HG03066 (cell line): ENCODE data around the gene ABCB8.
A peak's percentile ranks its signal among the peaks of the same experiment; 100 is the strongest.
"Not testable (repeated sequence)": the region's sequence is repeated elsewhere in the genome, so short reads cannot be mapped to it uniquely, and the experiment has no call there.

Experiments
- ATAC-seq: cut with Tn5 transposase; IDR thresholded peaks from one replicate; pipeline ENCODE4 v1.9.1; 2021; ENCODE audit warnings: low read depth; ENCODE audit not compliant: unreplicated experiment

The ABCB8 gene

GRCh38 chr7:151013356-151013732 lies 14.9 kb upstream of the ABCB8 start:
- no peak for ATAC-seq

- ATAC-seq, result peak; percentile 54
Measured at GRCh38 chr7:151013733-151014497, 14.3 kb upstream of the ABCB8 start.

- ATAC-seq, result no peak
Measured at GRCh38 chr7:151014950-151015349, 13.3 kb upstream of the ABCB8 start.

- ATAC-seq, result no peak
Measured at GRCh38 chr7:151015967-151016366, 12.3 kb upstream of the ABCB8 start.

GRCh38 chr7:151016505-151016904 lies 11.7 kb upstream of the ABCB8 start:
- ATAC-seq, result no peak

- ATAC-seq, result no peak
Measured at GRCh38 chr7:151016942-151017341, 11.3 kb upstream of the ABCB8 start.

- ATAC-seq, result no peak
Measured at GRCh38 chr7:151017370-151017952, 10.8 kb upstream of the ABCB8 start.

GRCh38 chr7:151017953-151018420 lies 10.3 kb upstream of the ABCB8 start:
- no peak for ATAC-seq

- no peak for ATAC-seq
Measured at GRCh38 chr7:151018421-151019129, 9.7 kb upstream of the ABCB8 start.

- no peak for ATAC-seq
Measured at GRCh38 chr7:151019130-151019447, 9.2 kb upstream of the ABCB8 start.

- ATAC-seq, result no peak
Measured at GRCh38 chr7:151020231-151020630, 8.0 kb upstream of the ABCB8 start.

GRCh38 chr7:151023232-151023631 lies 5.0 kb upstream of the ABCB8 start:
- no peak for ATAC-seq

- no peak for ATAC-seq
Measured at GRCh38 chr7:151024435-151025056, 3.7 kb upstream of the ABCB8 start, which contains the start of gene ATG9B. ATG9B (minus strand) TSS chr7:151024494; CDS start chr7:151024423, 71 bp downstream.

- ATAC-seq, result no peak
Measured at GRCh38 chr7:151025924-151026671, 2.2 kb upstream of the ABCB8 start.

GRCh38 chr7:151026771-151027727 lies 1.2 kb upstream of the ABCB8 start:
- not testable (repeated sequence) for ATAC-seq

- peak; percentile 3 for ATAC-seq
Measured at GRCh38 chr7:151027728-151028130, 521 bp upstream of the ABCB8 start.

GRCh38 chr7:151028948-151029501 lies 775 bp downstream of the ABCB8 start:
- ATAC-seq, result no peak

GRCh38 chr7:151031011-151031410 lies 2.8 kb downstream of the ABCB8 start:
- ATAC-seq, result no peak
